H1 (cell line): ENCODE results near the gene SIRT7. TPM values are rescaled to one million over a fixed set of nuclear protein-coding genes. Genes with fewer than 3 reads are reported as not detected.
A peak's percentile ranks its signal among the peaks of the same experiment; 100 is the strongest.

ENCODE experiments used
- CTCF ChIA-PET: fragments of 300-600 bp; sonication (Branson Sonifier 250); formaldehyde crosslinking; loops from one replicate; lab custom pipeline; 2021; ENCODE audit not compliant: partially characterized antibody; lab: Charles Lee
- POLR2A ChIA-PET: fragments of 300-600 bp; sonication (Branson Sonifier 250); formaldehyde crosslinking; loops from one replicate; lab custom pipeline; 2021; ENCODE audit warnings: inconsistent platforms; ENCODE audit not compliant: partially characterized antibody; lab: Charles Lee
- DNase-seq, 2 experiments: peaks; one replicate each; pipeline versions ENCODE4 v3.0.0 to v3.0.0-alpha.2; 2010 to 2022; ENCODE audit warnings: low spot score in 2 of 2, low read depth in 1 of 2, mixed read lengths in 1 of 2
- FAIRE-seq: peaks from 2 replicates; lab custom pipeline; 2011; peaks lifted over from hg19 to GRCh38; lab: Jason Lieb, UNC
- H2AFZ ChIP-seq: 2 replicates; pipeline ENCODE4 v1.8.1; 2012; ENCODE audit warnings: low read length, inconsistent platforms
- H2AK5ac ChIP-seq: 2 replicates; pipeline ENCODE4 v1.6.1; 2013; ENCODE audit warnings: low read depth, low read length
- H2BK120ac ChIP-seq: replicated peaks from 2 replicates; pipeline ENCODE3; 2013; ENCODE audit warnings: low read depth, low read length, inconsistent platforms
- H2BK12ac ChIP-seq: 2 replicates; pipeline ENCODE4 v1.6.1; 2013; ENCODE audit warnings: low read depth, low read length
- H2BK15ac ChIP-seq: 2 replicates; pipeline ENCODE4 v1.6.1; 2013; ENCODE audit warnings: low read length
- H2BK20ac ChIP-seq: 2 replicates; pipeline ENCODE4 v1.6.1; 2013; ENCODE audit warnings: low read length
- H2BK5ac ChIP-seq: 2 replicates; pipeline ENCODE4 v1.6.1; 2013; ENCODE audit warnings: low read depth, low read length
- H3K14ac ChIP-seq: 2 replicates; pipeline ENCODE4 v1.6.1; 2013; ENCODE audit warnings: inconsistent platforms; ENCODE audit not compliant: insufficient read length
- H3K18ac ChIP-seq: 2 replicates; pipeline ENCODE4 v1.6.1; 2013; ENCODE audit warnings: low read length; ENCODE audit errors: extremely low read depth
- H3K23ac ChIP-seq: 2 replicates; pipeline ENCODE4 v1.6.1; 2013; ENCODE audit warnings: inconsistent platforms; ENCODE audit not compliant: insufficient read length
- H3K23me2 ChIP-seq: 2 replicates; pipeline ENCODE4 v1.6.1; 2013; ENCODE audit warnings: low read depth, low read length
- H3K27ac ChIP-seq: 2 replicates; pipeline ENCODE4 v1.6.1; 2011; ENCODE audit warnings: low read depth, low read length, inconsistent platforms
- H3K27me3 ChIP-seq, 4 experiments: replicated peaks in 1 of 4; 1 replicate in 1 of 4; 2 replicates in 3 of 4; pipeline versions ENCODE4 v1.6.1 to v1.8.1; 2011 to 2013; ENCODE audit warnings: low read length in 3 of 4, mild to moderate bottlenecking in 3 of 4, inconsistent platforms in 2 of 4, mixed read lengths in 2 of 4, moderate library complexity in 1 of 4; ENCODE audit not compliant: control insufficient read depth in 3 of 4, insufficient read depth in 3 of 4; ENCODE audit errors: extremely low read depth in 1 of 4
- H3K36me3 ChIP-seq, 4 experiments: 2 replicates each; pipeline versions ENCODE4 v1.6.1 to v1.8.1; 2011 to 2013; ENCODE audit warnings: mild to moderate bottlenecking in 4 of 4, low read length in 3 of 4, moderate library complexity in 2 of 4, control low read depth in 1 of 4, inconsistent platforms in 1 of 4; ENCODE audit not compliant: insufficient read depth in 4 of 4, control insufficient read depth in 2 of 4
- H3K4ac ChIP-seq: replicated peaks from 2 replicates; pipeline ENCODE3; 2013; ENCODE audit warnings: low read length, low read depth, mixed read lengths, inconsistent platforms; ENCODE audit not compliant: insufficient read length
- H3K4me1 ChIP-seq, 4 experiments: replicated peaks in 1 of 4; 1 replicate in 1 of 4; 2 replicates in 3 of 4; pipeline versions ENCODE4 v1.6.1 to v1.8.1; 2011 to 2013; ENCODE audit warnings: low read length in 3 of 4, inconsistent platforms in 2 of 4, mixed read lengths in 1 of 4; ENCODE audit not compliant: insufficient read depth in 4 of 4, control insufficient read depth in 3 of 4
- H3K4me2 ChIP-seq, 2 experiments: 2 replicates each; pipeline versions ENCODE4 v1.6.1 to v1.8.1; 2011 to 2013; ENCODE audit warnings: low read depth in 2 of 2, low read length in 2 of 2, control low read depth in 1 of 2, inconsistent platforms in 1 of 2, mild to moderate bottlenecking in 1 of 2; ENCODE audit not compliant: insufficient read depth in 1 of 2
- H3K4me3 ChIP-seq, 4 experiments: fragments of 200-600, 300-600 bp in 1 of 4; sonication (generic), shearing (Covaris generic), sonication (Bioruptor Twin) in 1 of 4; 2 replicates each; pipeline versions ENCODE4 v1.5.1 to v1.8.1; 2011 to 2016; ENCODE audit warnings: low read length in 4 of 4, low read depth in 3 of 4, control low read depth in 2 of 4, inconsistent platforms in 2 of 4, mild to moderate bottlenecking in 2 of 4, mixed read lengths in 1 of 4, moderate library complexity in 1 of 4; ENCODE audit not compliant: insufficient read depth in 2 of 4; ENCODE audit errors: extremely low read depth in 1 of 4
- H3K56ac ChIP-seq: replicated peaks from 2 replicates; pipeline ENCODE3; 2013; ENCODE audit warnings: low read depth, mild to moderate bottlenecking, mixed read lengths, low read length, inconsistent platforms; ENCODE audit not compliant: insufficient read length
- H3K79me1 ChIP-seq: 2 replicates; pipeline ENCODE4 v1.6.1; 2013; ENCODE audit warnings: low read depth, low read length, control low read depth
- H3K79me2 ChIP-seq, 2 experiments: 2 replicates each; pipeline versions ENCODE4 v1.6.1 to v1.8.1; 2012 to 2013; ENCODE audit warnings: low read length in 2 of 2, mild to moderate bottlenecking in 2 of 2, inconsistent platforms in 1 of 2; ENCODE audit not compliant: insufficient read depth in 2 of 2, control insufficient read depth in 1 of 2
- H3K9ac ChIP-seq, 4 experiments: replicated peaks in 1 of 4; 1 replicate in 1 of 4; 2 replicates in 3 of 4; pipeline versions ENCODE4 v1.6.1 to v1.8.1; 2011 to 2013; ENCODE audit warnings: low read depth in 3 of 4, low read length in 3 of 4, control low read depth in 2 of 4, mild to moderate bottlenecking in 2 of 4, moderate library complexity in 2 of 4, inconsistent platforms in 1 of 4; ENCODE audit errors: extremely low read depth in 1 of 4
- H3K9me3 ChIP-seq, 2 experiments: 2 replicates each; pipeline versions ENCODE4 v1.6.1 to v1.8.1; 2012 to 2013; ENCODE audit warnings: mild to moderate bottlenecking in 2 of 2, moderate library complexity in 2 of 2, control low read depth in 1 of 2, inconsistent platforms in 1 of 2, low read depth in 1 of 2, low read length in 1 of 2, mixed read lengths in 1 of 2; ENCODE audit not compliant: insufficient read depth in 2 of 2
- H4K20me1 ChIP-seq, 2 experiments: replicated peaks in 1 of 2; 2 replicates each; pipeline versions ENCODE3 to v1.8.1; 2011 to 2013; ENCODE audit warnings: inconsistent platforms in 2 of 2, low read length in 2 of 2, mild to moderate bottlenecking in 1 of 2; ENCODE audit not compliant: insufficient read depth in 2 of 2, control insufficient read depth in 1 of 2
- H4K5ac ChIP-seq: 2 replicates; pipeline ENCODE4 v1.6.1; 2013; ENCODE audit warnings: low read length, low read depth, mixed read lengths, inconsistent platforms; ENCODE audit not compliant: insufficient read length
- H4K8ac ChIP-seq: 2 replicates; pipeline ENCODE4 v1.8.0; 2013; ENCODE audit warnings: mild to moderate bottlenecking, moderate library complexity, low read length, inconsistent platforms; ENCODE audit not compliant: insufficient read depth; ENCODE audit errors: extremely low read depth
- H4K91ac ChIP-seq: replicated peaks from 2 replicates; pipeline ENCODE3; 2013; ENCODE audit warnings: low read length, mixed read lengths, inconsistent platforms; ENCODE audit not compliant: insufficient read length
- ASH2L ChIP-seq: fragments of 200-600, 300-600 bp; sonication (generic); IDR thresholded peaks from one replicate; pipeline ENCODE4 v1.7.1; 2017; ENCODE audit warnings: low read length
- FOSL1 ChIP-seq: IDR thresholded peaks from 2 replicates; pipeline ENCODE4 v1.6.1; 2011; ENCODE audit warnings: mild to moderate bottlenecking, low read depth, low read length, moderate library complexity; ENCODE audit not compliant: insufficient read depth
- SIN3A ChIP-seq, 2 experiments: IDR thresholded peaks in 1 of 2; conservative IDR thresholded peaks in 1 of 2; 2 replicates each; pipeline ENCODE4 v1.6.1; 2011 to 2012; ENCODE audit warnings: low read length in 2 of 2, improper control_type of control experiment in 1 of 2, low read depth in 1 of 2, mild to moderate bottlenecking in 1 of 2
- WGBS, 2 experiments: shearing (Covaris generic) in 1 of 2; methylation state at CpG; one replicate each; pipeline versions ENCODE4 v1.1.6 to v1.1.7; 2013 to 2015; ENCODE audit warnings: low lambda C conversion rate in 2 of 2, mixed read lengths in 2 of 2, inconsistent platforms in 1 of 2, low coverage in 1 of 2, missing lambda C conversion rate in 1 of 2; ENCODE audit not compliant: insufficient replicate concordance in 2 of 2, insufficient coverage in 1 of 2, insufficient read length in 1 of 2; ENCODE audit errors: extremely low coverage in 1 of 2, missing lambda C conversion rate in 1 of 2; 5-methylcytosine and 5-hydroxymethylcytosine counted together
- polyA plus RNA-seq, 7 experiments: library from polyadenylated mRNA; depleted of rRNA in 3 of 7; stranded (reverse) in 5 of 7; unstranded in 2 of 7; fragments of >200 nt in 5 of 7; fragments of 200-250 nt in 2 of 7; gene quantifications; 1 replicate in 5 of 7; 2 replicates in 1 of 7; 4 replicates in 1 of 7; pipeline versions ENCODE4 v1.2.1 to v1.2.3, GENCODE V29; 2011 to 2013; ENCODE audit warnings: missing spikeins in 2 of 7, mixed read lengths in 2 of 7
- total RNA-seq: library from RNA; stranded (reverse); fragmentation: NEBNext Ultra II Directional; extraction: Animal tissue kit (Norgen Biotek cat#: 25700); gene quantifications from 2 replicates; pipeline ENCODE4 v1.2.1, GENCODE V29; 2021

SIRT7 gene
- total and polyA plus RNA-seq, 2 of the 8 experiments (the other 6 are each of a cell fraction or from before 2014, with no cell fraction given), result 5.8 to 16.6 TPM

GRCh38 chr17:81909966-81910839 lies 7.8 kb downstream of the SIRT7 start:
- no peak overlapping the region for H2AK5ac ChIP-seq
- 0 out of 4 replicates have a peak, but pooled peaks have one; percentile 11 to 23 for TF ChIP-seq SIN3A (conservative IDR thresholded peaks at IDR 0.05 in 1 of 2, IDR thresholded peaks at IDR 0.05 in 1 of 2; ENCODE audit: low read depth in 1 of 2, low read length in 2 of 2)
- peak; percentile 10 for TF ChIP-seq ASH2L
- no peak for TF ChIP-seq FOSL1
- H3K4me2 ChIP-seq, result peak overlapping the region; percentile 68 to 91
- no peak overlapping the region for H4K5ac ChIP-seq
- no peak overlapping the region for H4K8ac ChIP-seq
- no peaks in the 10 kb centered on the region for H3K79me2 ChIP-seq
- peaks cover 6% of the 10 kb centered on the region; the same call in 1 of the 2 replicates for H3K23me2 ChIP-seq
- H3K79me1 ChIP-seq, result peaks cover 2% of the 10 kb centered on the region; the same call in 1 of the 2 replicates
- FAIRE-seq (no peak), DNase-seq (no peak)
- H3K27ac ChIP-seq, result no peak overlapping the region
- H3K56ac ChIP-seq, result no peak overlapping the region
- H2BK120ac ChIP-seq, result no peak overlapping the region
- peaks cover 0 to 10% (median 5%) of the 10 kb centered on the region in 4 experiments; a peak in 3 of 7 replicates for H3K4me1 ChIP-seq
- no peak overlapping the region for H3K14ac ChIP-seq
- H4K91ac ChIP-seq, result no peak overlapping the region
- H4K20me1 ChIP-seq, result peaks cover 3 to 40% of the 10 kb centered on the region in 2 experiments
- H3K27me3 ChIP-seq, result peaks cover 0 to 4% (median 2%) of the 10 kb centered on the region in 4 experiments; a peak in 2 of 7 replicates
- 0 out of 2 replicates have a peak overlapping the region, but pooled peaks have one; percentile 60 for H3K18ac ChIP-seq
- WGBS, 2 experiments, result 59% methylated on average over 23 of the region's 23 CpGs; no CpG with 5 or more reads in 1 of the 2 experiments
- H2AFZ ChIP-seq, result no peak overlapping the region
- H3K4ac ChIP-seq, result no peak overlapping the region
- no peak overlapping the region for H3K23ac ChIP-seq
- ChIA-PET CTCF (interaction anchor here (0.9 to 1.7 kb wide), 5 partner anchors 29 to 121 kb away, joined by 3 to 7 read pairs (median 3); no protein-coding TSS in a partner anchor), POLR2A (interaction anchor here (0.7 to 8.7 kb wide), 8 partner anchors 9 to 120 kb away, joined by 3 to 135 read pairs (median 4); partner anchors contain the start of gene MAFG)
- H2BK12ac ChIP-seq, result no peak overlapping the region; the same call in 1 of the 2 replicates
- H3K9ac ChIP-seq, result peak overlapping the region in 1 of 4 experiments; percentile 42; a peak in 2 of 7 replicates
- peaks cover 8 to 21% (median 18%) of the 10 kb centered on the region in 4 experiments for H3K36me3 ChIP-seq
- H2BK15ac ChIP-seq, result peak overlapping the region; percentile 61; the same call in 1 of the 2 replicates
- no peaks in the 10 kb centered on the region for H3K9me3 ChIP-seq
- no peak overlapping the region for H2BK5ac ChIP-seq
- peak overlapping the region; percentile 45 to 88 (median 70) for H3K4me3 ChIP-seq
- no peak overlapping the region for H2BK20ac ChIP-seq
